Astrocyte (in vitro differentiated cells and primary cell): ENCODE results near the gene HPD. TPM values are rescaled to one million over a fixed set of nuclear protein-coding genes. Genes with fewer than 3 reads are reported as not detected.

Source experiments
- DNase-seq: peaks from one replicate; pipeline ENCODE4 v3.0.0-alpha.2; 2010; ENCODE audit warnings: low read depth
- FAIRE-seq: peaks from 2 replicates; lab custom pipeline; 2011; peaks lifted over from hg19 to GRCh38; lab: Jason Lieb, UNC
- H2AFZ ChIP-seq: 2 replicates; pipeline ENCODE4 v1.6.0; 2012; ENCODE audit warnings: low read depth, low read length, inconsistent platforms
- H3K27ac ChIP-seq: 2 replicates; pipeline ENCODE4 v1.5.1; 2011; ENCODE audit warnings: low read depth, low read length, inconsistent platforms
- H3K27me3 ChIP-seq: 2 replicates; pipeline ENCODE4 v1.6.0; 2011; ENCODE audit warnings: low read length, inconsistent platforms; ENCODE audit not compliant: insufficient read depth
- H3K36me3 ChIP-seq: 2 replicates; pipeline ENCODE4 v1.5.1; 2011; ENCODE audit warnings: low read length, inconsistent platforms; ENCODE audit not compliant: insufficient read depth
- H3K4me1 ChIP-seq: 2 replicates; pipeline ENCODE4 v1.5.1; 2011; ENCODE audit warnings: low read length, inconsistent platforms; ENCODE audit not compliant: insufficient read depth
- H3K4me2 ChIP-seq: 2 replicates; pipeline ENCODE4 v1.6.0; 2012; ENCODE audit warnings: low read length, inconsistent platforms
- H3K4me3 ChIP-seq: 2 replicates; pipeline ENCODE4 v1.5.1; 2011; ENCODE audit warnings: low read depth, mild to moderate bottlenecking, low read length, inconsistent platforms; ENCODE audit not compliant: insufficient read depth
- H3K79me2 ChIP-seq: 2 replicates; pipeline ENCODE4 v1.6.0; 2012; ENCODE audit warnings: mild to moderate bottlenecking, low read length, inconsistent platforms; ENCODE audit not compliant: insufficient read depth
- H3K9ac ChIP-seq: 2 replicates; pipeline ENCODE4 v1.6.0; 2012; ENCODE audit warnings: mild to moderate bottlenecking, low read length, inconsistent platforms
- H3K9me3 ChIP-seq: 2 replicates; pipeline ENCODE4 v1.5.1; 2012; ENCODE audit warnings: low read depth, mild to moderate bottlenecking, low read length, inconsistent platforms; ENCODE audit not compliant: insufficient read depth
- H4K20me1 ChIP-seq: 2 replicates; pipeline ENCODE4 v1.6.0; 2012; ENCODE audit warnings: low read length, inconsistent platforms; ENCODE audit not compliant: insufficient read depth
- H3K27ac Mint-ChIP-seq: one replicate; pipeline ENCODE4 v1.8.0; 2021; ENCODE audit warnings: mild to moderate bottlenecking, mixed read lengths; ENCODE audit not compliant: unreplicated experiment
- H3K27me3 Mint-ChIP-seq: one replicate; pipeline ENCODE4 v1.8.0; 2021; ENCODE audit warnings: low read depth, mixed read lengths; ENCODE audit not compliant: unreplicated experiment
- H3K36me3 Mint-ChIP-seq: one replicate; pipeline ENCODE4 v1.8.0; 2021; ENCODE audit warnings: low read depth, mixed read lengths; ENCODE audit not compliant: unreplicated experiment
- H3K4me1 Mint-ChIP-seq: one replicate; pipeline ENCODE4 v1.8.0; 2021; ENCODE audit warnings: low read depth, mixed read lengths; ENCODE audit not compliant: unreplicated experiment
- H3K4me3 Mint-ChIP-seq: one replicate; pipeline ENCODE4 v1.8.0; 2021; ENCODE audit warnings: mild to moderate bottlenecking, moderate library complexity, mixed read lengths; ENCODE audit not compliant: unreplicated experiment
- H3K9me3 Mint-ChIP-seq: one replicate; pipeline ENCODE4 v1.8.0; 2021; ENCODE audit warnings: mild to moderate bottlenecking, mixed read lengths; ENCODE audit not compliant: unreplicated experiment
- CTCF ChIP-seq: IDR thresholded peaks from 2 replicates; pipeline ENCODE4 v1.5.1; 2011; ENCODE audit warnings: low read depth, mild to moderate bottlenecking, inconsistent platforms, low read length, moderate library complexity; ENCODE audit not compliant: insufficient read depth
- EZH2 ChIP-seq: IDR thresholded peaks from 2 replicates; pipeline ENCODE4 v1.6.1; 2012; ENCODE audit warnings: mild to moderate bottlenecking, low read length, inconsistent platforms; ENCODE audit not compliant: insufficient read depth
- total RNA-seq: library from RNA; stranded (reverse); gene quantifications from 2 replicates; pipeline ENCODE4 v1.2.1, GENCODE V29; 2021

The HPD gene
- total RNA-seq, 1 donor from 2014 or later, result not detected

GRCh38 chr12:121810234-121810817 is 48.3 kb downstream of the HPD start:
- Mint-ChIP-seq H3K4me3 (no peak overlapping the region), H3K4me1 (peaks cover 10% of the 10 kb centered on the region), H3K27ac (no peak overlapping the region), H3K9me3 (no peaks in the 10 kb centered on the region), H3K36me3 (peaks cover 14% of the 10 kb centered on the region), H3K27me3 (no peaks in the 10 kb centered on the region)
- Histone ChIP-seq H4K20me1 (peaks cover 91% of the 10 kb centered on the region), H3K4me1 (peaks cover 42% of the 10 kb centered on the region), H3K27ac (no peak overlapping the region), H3K4me3 (no peak overlapping the region), H3K9me3 (no peaks in the 10 kb centered on the region), H3K36me3 (peaks cover 25% of the 10 kb centered on the region), H3K79me2 (peaks cover 96% of the 10 kb centered on the region), H2AFZ (no peak overlapping the region), H3K4me2 (peak overlapping the region; percentile 88), H3K9ac (no peak overlapping the region), H3K27me3 (no peaks in the 10 kb centered on the region)
- FAIRE-seq, result no peak
- no peak for DNase-seq
- TF ChIP-seq EZH2, result no peak
- no peak for TF ChIP-seq CTCF

- Histone ChIP-seq H3K9me3 (no peaks in the 10 kb centered on the region), H3K4me3 (no peak overlapping the region), H3K9ac (no peak overlapping the region), H3K4me1 (peaks cover 44% of the 10 kb centered on the region), H3K79me2 (peaks cover 97% of the 10 kb centered on the region), H3K4me2 (no peak overlapping the region), H3K36me3 (peaks cover 22% of the 10 kb centered on the region), H3K27ac (no peak overlapping the region), H2AFZ (no peak overlapping the region), H4K20me1 (peaks cover 88% of the 10 kb centered on the region), H3K27me3 (no peaks in the 10 kb centered on the region)
- TF ChIP-seq EZH2 (no peak), CTCF (no peak)
- Mint-ChIP-seq H3K36me3 (peaks cover 14% of the 10 kb centered on the region), H3K4me3 (no peak overlapping the region), H3K27ac (no peak overlapping the region), H3K27me3 (no peaks in the 10 kb centered on the region), H3K4me1 (peaks cover 10% of the 10 kb centered on the region), H3K9me3 (no peaks in the 10 kb centered on the region)
- DNase-seq, result no peak
- no peak for FAIRE-seq
These were observed 48.9 kb downstream of the HPD start for GRCh38 chr12:121809712-121810116.

DNA sequence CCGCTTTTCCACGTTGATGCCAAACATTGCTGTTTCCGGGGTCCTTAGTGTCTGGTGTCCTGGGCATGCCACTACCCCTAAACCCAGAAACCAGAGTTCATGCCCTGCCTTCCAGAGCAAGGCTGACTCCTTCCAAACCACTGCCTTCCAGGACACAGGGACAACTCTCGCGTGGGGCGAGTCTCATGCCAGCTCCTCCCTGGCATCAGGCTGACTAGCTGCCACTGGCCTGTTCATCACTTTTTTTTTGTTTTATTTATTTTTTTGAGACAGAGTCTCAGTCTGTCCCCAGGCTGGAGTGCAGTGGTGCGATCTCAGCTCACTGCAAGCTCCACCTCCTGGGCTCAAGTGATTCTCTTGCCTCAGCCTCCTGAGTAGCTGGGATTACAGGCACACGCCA is 50.0 kb downstream of the HPD start:
- H3K27ac Mint-ChIP-seq, result no peak overlapping the region

More for the DNA sequence above, 50.0 kb downstream of the HPD start:
- peaks cover 14% of the 10 kb centered on the region for H3K36me3 Mint-ChIP-seq
- no peaks in the 10 kb centered on the region for H3K27me3 Mint-ChIP-seq
- no peak for FAIRE-seq
- peaks cover 22% of the 10 kb centered on the region for H3K36me3 ChIP-seq
- H3K4me1 ChIP-seq, result peaks cover 44% of the 10 kb centered on the region
- no peak overlapping the region for H3K9ac ChIP-seq
- H3K4me3 ChIP-seq, result no peak overlapping the region
- H2AFZ ChIP-seq, result no peak overlapping the region
- peaks cover 92% of the 10 kb centered on the region for H3K79me2 ChIP-seq
- no peak for TF ChIP-seq CTCF
- TF ChIP-seq EZH2, result no peak
- no peaks in the 10 kb centered on the region for H3K27me3 ChIP-seq
- H3K9me3 ChIP-seq, result no peaks in the 10 kb centered on the region
- no peak overlapping the region for H3K4me2 ChIP-seq
- H3K4me1 Mint-ChIP-seq, result peaks cover 10% of the 10 kb centered on the region
- H3K27ac ChIP-seq, result no peak overlapping the region
- no peak overlapping the region for H3K4me3 Mint-ChIP-seq
- DNase-seq, result no peak
- peaks cover 81% of the 10 kb centered on the region for H4K20me1 ChIP-seq
- H3K9me3 Mint-ChIP-seq, result no peaks in the 10 kb centered on the region
